Esophagus mucosa (tissue), 1 donor: Measurements from ENCODE around the gene ARIH1. TPM values are rescaled to one million over a fixed set of nuclear protein-coding genes. Genes with fewer than 3 reads are reported as not detected.
"Not testable (repeated sequence)": the region's sequence is repeated elsewhere in the genome, so short reads cannot be mapped to it uniquely, and the experiment has no call there.

Source experiments
- ATAC-seq: fragments of 200-7000 bp; cut with Tn5 transposase; one replicate; pipeline ENCODE4 v1.9.1; 2020
- total RNA-seq: library from RNA; stranded (reverse); gene quantifications from one replicate; pipeline ENCODE4 v1.2.4, GENCODE V29; 2023
- donor health status: DM: yes; HTN: yes; CAD: no.

Gene ARIH1
- total RNA-seq, 1 donor from 2014 or later = 98.7 TPM

GRCh38 chr15:72608084-72608483 lies 134.0 kb downstream of the ARIH1 start:
- ATAC-seq = not testable (repeated sequence)

- no peak for ATAC-seq
These were observed 135.7 kb downstream of the ARIH1 start for GRCh38 chr15:72609862-72610261.

- ATAC-seq = not testable (repeated sequence)
These were observed 138.2 kb downstream of the ARIH1 start for GRCh38 chr15:72612324-72612723.

- ATAC-seq = no peak
These were observed 140.8 kb downstream of the ARIH1 start for GRCh38 chr15:72614810-72615532.

- ATAC-seq = not testable (repeated sequence)
These were observed 141.6 kb downstream of the ARIH1 start for GRCh38 chr15:72615533-72616233.

GRCh38 chr15:72616491-72617210 lies 142.5 kb downstream of the ARIH1 start:
- ATAC-seq = no peak

GRCh38 chr15:72623854-72624253 lies 149.7 kb downstream of the ARIH1 start:
- not testable (repeated sequence) for ATAC-seq

- ATAC-seq = not testable (repeated sequence)
These were observed 152.0 kb downstream of the ARIH1 start for GRCh38 chr15:72626153-72626552.

GRCh38 chr15:72628249-72629067 lies 154.3 kb downstream of the ARIH1 start:
- not testable (repeated sequence) for ATAC-seq

GRCh38 chr15:72629068-72629570 lies 155.0 kb downstream of the ARIH1 start:
- not testable (repeated sequence) for ATAC-seq

GRCh38 chr15:72636519-72637282 lies 162.6 kb downstream of the ARIH1 start:
- ATAC-seq = peak; percentile 75

GRCh38 chr15:72639759-72640483 lies 165.8 kb downstream of the ARIH1 start:
- ATAC-seq = not testable (repeated sequence)

GRCh38 chr15:72642271-72642670 lies 168.1 kb downstream of the ARIH1 start:
- not testable (repeated sequence) for ATAC-seq

GRCh38 chr15:72648631-72649253 lies 174.6 kb downstream of the ARIH1 start:
- ATAC-seq = not testable (repeated sequence)

Other genes with a start within 250 kb of the ARIH1 start
- gene PKM, start 243.1 kb upstream of the ARIH1 start, total RNA-seq = 1,103 TPM
- gene PARP6, start 201.8 kb upstream of the ARIH1 start, total RNA-seq = 32.6 TPM
- not detected for gene CELF6, start 154.2 kb upstream of the ARIH1 start, total RNA-seq
- gene HEXA, start 98.3 kb upstream of the ARIH1 start, total RNA-seq = 38.3 TPM
- not detected for gene TMEM202, start 76.0 kb upstream of the ARIH1 start, total RNA-seq
- gene GOLGA6B, start 180.4 kb downstream of the ARIH1 start, total RNA-seq = not detected
- gene HIGD2B, start 211.9 kb downstream of the ARIH1 start, total RNA-seq = not detected
- gene BBS4, start 211.9 kb downstream of the ARIH1 start, total RNA-seq = 7.7 TPM